ENCODE results near the gene CD96. TPM values are rescaled to one million over a fixed set of nuclear protein-coding genes. Genes with fewer than 3 reads are reported as not detected.

CD96 gene
- total RNA-seq, 1 donor from 2014 or later: 0.27 TPM

DNA sequence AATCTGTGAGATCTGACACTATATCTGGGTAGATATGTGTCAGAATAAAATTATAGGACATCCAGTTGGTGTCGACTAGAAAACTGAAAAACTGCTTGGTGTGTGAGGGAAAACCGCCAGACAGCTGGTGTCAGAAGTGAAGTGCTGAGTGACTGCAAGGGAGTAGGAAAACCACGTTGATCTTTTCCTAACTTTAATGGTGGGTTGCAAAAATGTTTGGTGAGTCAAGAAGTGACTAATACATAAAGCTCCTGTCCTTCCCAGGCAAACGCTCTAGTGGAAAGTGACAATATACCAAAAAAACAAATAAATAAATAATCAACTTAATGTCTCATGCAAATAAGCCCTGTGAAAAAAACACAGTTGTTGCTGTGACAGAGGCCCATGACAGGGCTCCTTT, 7.3 kb upstream of the CD96 start:
- DNase-seq (ENCODE audit: low spot score in 2 of 2, unreplicated experiment in 2 of 2): no peak
- TF ChIP-seq, protein P1, sequence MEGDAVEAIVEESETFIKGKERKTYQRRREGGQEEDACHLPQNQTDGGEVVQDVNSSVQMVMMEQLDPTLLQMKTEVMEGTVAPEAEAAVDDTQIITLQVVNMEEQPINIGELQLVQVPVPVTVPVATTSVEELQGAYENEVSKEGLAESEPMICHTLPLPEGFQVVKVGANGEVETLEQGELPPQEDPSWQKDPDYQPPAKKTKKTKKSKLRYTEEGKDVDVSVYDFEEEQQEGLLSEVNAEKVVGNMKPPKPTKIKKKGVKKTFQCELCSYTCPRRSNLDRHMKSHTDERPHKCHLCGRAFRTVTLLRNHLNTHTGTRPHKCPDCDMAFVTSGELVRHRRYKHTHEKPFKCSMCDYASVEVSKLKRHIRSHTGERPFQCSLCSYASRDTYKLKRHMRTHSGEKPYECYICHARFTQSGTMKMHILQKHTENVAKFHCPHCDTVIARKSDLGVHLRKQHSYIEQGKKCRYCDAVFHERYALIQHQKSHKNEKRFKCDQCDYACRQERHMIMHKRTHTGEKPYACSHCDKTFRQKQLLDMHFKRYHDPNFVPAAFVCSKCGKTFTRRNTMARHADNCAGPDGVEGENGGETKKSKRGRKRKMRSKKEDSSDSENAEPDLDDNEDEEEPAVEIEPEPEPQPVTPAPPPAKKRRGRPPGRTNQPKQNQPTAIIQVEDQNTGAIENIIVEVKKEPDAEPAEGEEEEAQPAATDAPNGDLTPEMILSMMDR (IDR thresholded peaks at IDR 0.05; ENCODE audit: unreplicated experiment): no peak
- Mint-ChIP-seq H3K4me3 (no peak overlapping the region), H3K27me3 (ENCODE audit: low read depth) (no peaks in the 10 kb centered on the region), H3K27ac (no peak overlapping the region), H3K36me3 (peaks cover 4% of the 10 kb centered on the region), H3K9me3 (peaks cover 10% of the 10 kb centered on the region), H3K4me1 (peaks cover 29% of the 10 kb centered on the region)

DNA sequence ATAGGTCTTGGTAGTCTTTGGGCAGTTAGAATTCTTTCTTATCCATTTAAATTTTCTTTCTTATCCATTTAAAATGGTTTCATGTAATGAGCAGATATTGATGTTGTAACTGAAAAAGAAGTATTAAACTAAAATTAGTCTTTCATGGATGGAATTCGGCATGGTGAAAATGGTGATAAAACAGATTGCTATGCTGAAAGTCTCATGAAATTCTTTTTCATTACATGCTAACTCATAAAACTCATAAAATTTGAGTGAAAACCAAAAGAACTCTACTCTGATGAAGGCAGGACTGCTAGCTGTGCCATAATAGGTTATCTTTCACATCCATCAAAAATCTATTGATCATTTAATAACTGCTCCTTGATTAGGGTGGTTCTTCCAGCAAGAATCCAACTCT, 3.9 kb upstream of the CD96 start:
- TF ChIP-seq, protein P1 (IDR thresholded peaks at IDR 0.05; ENCODE audit: unreplicated experiment): no peak
- Mint-ChIP-seq H3K4me3 (no peak overlapping the region), H3K36me3 (no peaks in the 10 kb centered on the region), H3K27me3 (ENCODE audit: low read depth) (no peaks in the 10 kb centered on the region), H3K27ac (no peak overlapping the region), H3K4me1 (peaks cover 45% of the 10 kb centered on the region), H3K9me3 (no peaks in the 10 kb centered on the region)
- no peak for DNase-seq (ENCODE audit: low spot score in 2 of 2, unreplicated experiment in 2 of 2)

DNA sequence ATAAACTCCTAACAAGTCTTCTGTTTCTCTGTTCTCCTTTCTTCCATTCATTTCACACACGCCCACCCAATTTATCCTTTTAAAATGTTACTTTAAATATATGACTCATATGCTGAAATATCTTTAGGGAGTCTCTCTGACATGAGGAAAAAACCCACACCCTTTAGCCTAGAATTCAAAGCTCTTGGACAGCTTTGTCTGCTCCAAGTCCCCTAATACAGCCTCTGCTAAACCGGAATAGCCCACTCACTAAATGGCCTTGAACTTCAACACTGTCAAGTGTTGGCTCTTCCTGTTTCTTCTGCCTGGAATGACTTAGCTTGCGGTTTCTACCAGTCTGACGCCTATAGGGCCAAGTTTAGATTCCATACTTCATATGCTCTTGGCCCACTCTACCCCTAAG, 3.3 kb upstream of the CD96 start:
- no peaks in the 10 kb centered on the region for H3K36me3 Mint-ChIP-seq
- no peak overlapping the region for H3K4me3 Mint-ChIP-seq
- peak overlapping the region; percentile 36 for H3K27ac Mint-ChIP-seq
- H3K9me3 Mint-ChIP-seq: no peaks in the 10 kb centered on the region
- no peaks in the 10 kb centered on the region for H3K27me3 Mint-ChIP-seq (ENCODE audit: low read depth)
- TF ChIP-seq, protein P1 (IDR thresholded peaks at IDR 0.05; ENCODE audit: unreplicated experiment): no peak
- H3K4me1 Mint-ChIP-seq: peaks cover 49% of the 10 kb centered on the region
- no peak for DNase-seq (ENCODE audit: low spot score in 2 of 2, unreplicated experiment in 2 of 2)

DNA sequence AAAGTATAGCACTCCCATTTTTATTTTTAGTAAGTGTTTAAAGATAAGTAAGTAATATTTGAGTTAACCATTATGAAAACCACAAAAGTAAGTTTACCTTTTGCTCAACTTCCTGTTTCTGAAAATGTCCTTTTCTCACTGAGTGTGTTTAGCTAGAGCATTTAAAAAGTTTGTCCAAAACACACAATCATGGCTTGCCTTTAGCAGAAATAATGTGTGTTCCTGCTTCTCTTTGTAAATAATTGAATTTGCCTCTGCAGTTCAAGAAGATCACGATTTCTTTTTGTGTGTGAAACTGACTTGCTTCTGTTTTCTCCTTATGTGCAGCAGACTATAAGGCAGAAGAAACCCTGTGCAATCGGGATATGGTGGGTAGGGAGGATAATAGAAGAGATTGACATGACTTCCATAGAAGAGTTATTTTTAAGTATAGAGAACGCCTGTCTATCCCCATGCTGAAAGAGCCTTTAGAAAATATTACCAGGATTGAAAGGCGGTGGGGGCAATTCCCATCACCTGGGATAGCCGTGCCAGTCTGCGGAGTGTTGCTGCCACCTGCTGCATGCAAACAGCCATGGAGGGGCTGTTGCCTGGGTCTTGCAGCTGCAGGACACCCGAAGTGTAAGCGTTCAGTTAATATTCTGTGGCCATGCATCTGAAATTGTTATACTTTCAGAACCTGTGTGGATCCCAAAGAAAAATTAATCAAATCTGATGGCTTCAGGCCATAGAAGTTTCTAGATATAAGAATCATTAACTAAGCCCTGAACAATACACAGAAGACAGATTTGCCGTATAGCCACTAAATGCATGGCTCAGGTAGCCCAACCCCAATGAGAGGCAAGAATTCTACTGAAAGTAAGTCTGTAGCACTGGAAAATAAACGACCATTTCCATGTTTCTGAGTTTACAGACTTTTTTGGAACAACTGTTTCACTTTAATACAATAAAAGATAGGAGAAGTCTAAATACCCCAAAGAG, 2.4 kb upstream of the CD96 start:
- TF ChIP-seq, protein P1 (IDR thresholded peaks at IDR 0.05; ENCODE audit: unreplicated experiment): peak; percentile 35
- Mint-ChIP-seq H3K27me3 (ENCODE audit: low read depth) (no peaks in the 10 kb centered on the region), H3K4me1 (peaks cover 52% of the 10 kb centered on the region), H3K9me3 (no peaks in the 10 kb centered on the region), H3K27ac (peak overlapping the region; percentile 19), H3K36me3 (no peaks in the 10 kb centered on the region), H3K4me3 (no peak overlapping the region)
- peak; percentile 29 to 68 for DNase-seq (ENCODE audit: low spot score in 2 of 2, unreplicated experiment in 2 of 2)

DNA sequence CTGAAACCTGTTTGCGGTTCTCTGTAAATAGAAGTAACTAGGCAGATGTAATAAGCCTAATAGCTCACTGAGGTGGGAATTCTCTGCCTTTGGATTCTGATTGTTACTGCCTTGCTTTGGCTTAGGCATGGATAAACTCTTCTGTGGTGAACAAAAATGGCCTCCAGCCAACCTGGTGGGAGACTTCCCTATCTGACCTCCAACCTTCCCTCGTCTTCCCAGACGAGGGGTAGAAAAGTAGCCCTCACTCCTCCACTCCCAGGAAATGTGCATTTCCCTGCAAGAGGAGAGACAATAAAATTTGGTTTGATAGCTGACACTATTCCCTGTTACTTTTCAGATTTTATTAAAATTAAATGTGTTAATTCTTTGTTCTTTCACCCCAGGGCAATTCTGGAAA, 606 bp upstream of the CD96 start:
- H3K36me3 Mint-ChIP-seq: no peaks in the 10 kb centered on the region
- TF ChIP-seq, protein P1 (IDR thresholded peaks at IDR 0.05; ENCODE audit: unreplicated experiment): no peak
- no peak overlapping the region for H3K4me3 Mint-ChIP-seq
- H3K27ac Mint-ChIP-seq: no peak overlapping the region
- no peaks in the 10 kb centered on the region for H3K9me3 Mint-ChIP-seq
- H3K27me3 Mint-ChIP-seq (ENCODE audit: low read depth): no peaks in the 10 kb centered on the region
- H3K4me1 Mint-ChIP-seq: peaks cover 52% of the 10 kb centered on the region
- DNase-seq (ENCODE audit: low spot score in 2 of 2, unreplicated experiment in 2 of 2): no peak
